Right renal pelvis (tissue), 4 donors: ENCODE measurements around the gene ARHGEF35. TPM values are rescaled to one million over a fixed set of nuclear protein-coding genes. Genes with fewer than 3 reads are reported as not detected.
A peak's percentile ranks its signal among the peaks of the same experiment; 100 is the strongest.
"Not testable (repeated sequence)": the region's sequence is repeated elsewhere in the genome, so short reads cannot be mapped to it uniquely, and the experiment has no call there.

ENCODE experiments used
- DNase-seq, 4 donors: peaks; one replicate each; pipeline ENCODE4 v3.0.0-alpha.2; 2013; ENCODE audit warnings: low read depth in 4 of 4, low spot score in 3 of 4, missing footprints in 1 of 4
- polyA plus RNA-seq, 4 donors: library from polyadenylated mRNA; unstranded; fragments of 120-200 nt; gene quantifications; one replicate each; pipeline ENCODE4 v1.2.1, GENCODE V29; 2013; ENCODE audit not compliant: insufficient read length in 4 of 4

Gene ARHGEF35
- polyA plus RNA-seq, 4 donors, result 20.5 to 24.6 (median 23.9) TPM

DNA sequence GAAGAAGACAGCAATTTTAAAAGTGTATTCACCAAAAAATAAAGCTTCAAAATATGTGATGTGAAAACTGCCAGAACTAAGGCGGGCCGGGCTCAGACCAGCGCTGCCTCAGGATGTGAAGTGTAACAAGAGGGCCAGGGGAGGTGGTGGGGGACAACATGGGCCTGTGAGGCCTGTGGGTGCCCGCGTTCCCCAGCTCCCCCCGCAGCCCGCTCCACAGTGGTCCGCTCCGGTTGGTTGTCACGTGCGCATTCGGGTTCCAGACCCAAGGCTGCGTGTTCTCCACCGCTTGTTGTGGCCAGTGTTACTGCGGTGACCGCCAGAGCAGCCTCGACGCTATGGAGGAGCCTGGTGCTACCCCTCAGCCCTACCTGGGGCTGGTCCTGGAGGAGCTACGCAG, 12.5 kb downstream of the ARHGEF35 start, which contains the start of gene CTAGE4:
TSS of gene CTAGE4 (plus strand) at position 301 of the 400 bp plus-strand sequence. CDS start at position 339, 38 bp downstream.
- not testable (repeated sequence) for DNase-seq

DNA sequence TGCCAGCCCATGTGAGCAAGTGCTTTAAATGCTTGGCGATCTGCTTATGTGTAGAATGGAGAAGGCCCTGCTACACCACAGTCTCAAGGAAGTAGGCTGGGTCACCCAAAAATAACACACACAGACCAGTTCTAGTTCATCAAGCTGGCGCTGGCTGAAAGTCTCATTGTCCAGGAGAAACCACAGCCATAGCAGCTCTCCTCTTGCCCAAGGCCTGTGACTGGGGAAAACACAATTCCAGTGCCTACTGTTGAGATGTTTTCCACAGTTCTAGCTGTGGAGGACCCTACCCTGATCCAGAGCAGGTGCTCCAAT, 16.5 kb downstream of the ARHGEF35 start:
- not testable (repeated sequence) for DNase-seq

DNA sequence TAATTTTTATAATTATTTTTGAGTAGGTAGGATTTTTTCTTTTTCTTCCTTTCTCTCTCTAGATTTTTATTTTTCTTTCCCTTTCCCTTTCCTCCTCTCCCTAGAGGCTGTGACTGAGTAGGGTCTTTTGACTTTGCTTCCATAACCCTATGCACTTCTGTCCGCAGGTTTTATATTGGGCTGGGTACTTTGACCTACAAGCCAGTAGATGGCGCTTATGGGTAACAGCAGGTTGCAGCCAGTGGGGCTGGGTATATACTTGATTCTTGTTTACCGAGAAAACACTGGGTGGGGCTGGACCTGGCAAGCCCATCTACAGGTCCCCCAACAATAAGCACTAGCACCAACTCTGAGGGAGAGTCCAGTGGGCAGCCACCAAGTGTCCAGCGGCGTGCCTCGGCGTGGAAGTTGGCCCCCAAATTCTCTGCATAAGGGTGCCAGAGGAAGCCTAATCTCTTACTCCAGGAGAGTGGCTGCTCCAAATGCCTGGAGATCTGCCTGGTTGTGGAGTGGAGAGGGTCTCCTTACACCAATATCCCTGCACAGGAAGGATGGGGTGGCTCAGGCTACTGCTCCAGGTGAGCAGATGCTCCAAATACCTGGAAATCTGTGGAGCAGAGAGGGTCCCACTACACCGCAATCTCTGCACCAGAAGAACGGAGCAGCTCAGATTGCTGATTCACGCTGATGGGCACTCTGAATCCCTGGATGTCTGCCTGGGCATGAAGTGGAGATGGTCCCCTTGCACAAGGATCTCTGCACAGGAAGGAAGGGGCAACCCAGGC, 17.1 kb downstream of the ARHGEF35 start:
- DNase-seq, result peak in 2 of 4 donors; percentile 3 to 4

DNA sequence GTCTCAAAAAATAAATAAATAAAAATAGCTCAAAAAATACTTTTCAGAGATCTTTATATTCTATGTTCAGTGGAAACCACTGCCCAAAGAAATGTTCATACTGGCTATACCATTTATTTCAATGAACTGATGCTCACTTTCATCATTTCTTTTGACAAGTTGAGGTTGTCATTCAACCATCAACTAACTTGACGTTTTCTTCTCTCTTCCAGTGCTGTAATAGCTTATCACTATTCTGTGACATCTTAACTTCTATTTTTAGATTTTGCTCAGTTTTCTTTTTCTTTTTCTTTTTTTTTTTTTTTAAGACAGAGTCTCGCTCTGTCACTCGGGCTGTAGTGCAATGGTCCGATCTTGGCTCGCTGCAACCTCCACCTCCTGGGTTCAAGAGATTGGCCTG, 21.0 kb downstream of the ARHGEF35 start:
- no peak for DNase-seq

DNA sequence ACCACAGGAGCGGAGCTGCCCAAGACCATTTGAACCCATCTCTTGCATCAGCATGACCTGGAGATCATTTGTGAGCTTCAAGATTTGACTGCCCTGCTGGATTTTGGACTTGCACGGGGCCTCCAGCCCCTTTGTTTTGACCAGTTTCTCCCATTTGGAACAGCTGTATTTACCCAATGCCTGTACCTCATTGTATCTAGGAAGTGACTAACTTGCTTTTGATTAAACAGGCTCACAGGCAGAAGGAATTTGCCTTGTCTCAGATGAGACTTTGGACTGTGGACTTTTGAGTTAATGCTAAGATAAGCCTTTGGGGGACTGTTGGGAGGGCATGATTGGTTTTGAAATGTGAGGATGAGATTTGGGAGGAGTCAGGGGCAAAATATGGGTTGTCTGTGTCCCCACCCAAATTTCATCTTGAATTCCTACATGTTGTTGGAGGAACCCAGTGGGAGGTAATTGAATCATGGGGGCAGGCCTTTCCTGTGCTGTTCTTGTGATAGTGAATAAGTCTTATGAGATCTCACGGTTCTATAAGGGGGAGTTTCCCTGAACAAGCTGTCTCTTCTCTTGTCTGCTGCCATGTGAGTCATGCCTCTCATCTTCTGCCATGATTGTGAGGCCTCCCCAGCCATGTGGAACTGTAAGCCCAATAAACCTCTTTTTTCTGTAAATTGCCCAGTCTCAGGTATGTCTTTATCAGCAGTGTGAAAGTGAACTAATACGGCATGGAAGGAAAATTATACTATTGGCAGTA, 23.9 kb downstream of the ARHGEF35 start:
- DNase-seq, result not testable (repeated sequence)

DNA sequence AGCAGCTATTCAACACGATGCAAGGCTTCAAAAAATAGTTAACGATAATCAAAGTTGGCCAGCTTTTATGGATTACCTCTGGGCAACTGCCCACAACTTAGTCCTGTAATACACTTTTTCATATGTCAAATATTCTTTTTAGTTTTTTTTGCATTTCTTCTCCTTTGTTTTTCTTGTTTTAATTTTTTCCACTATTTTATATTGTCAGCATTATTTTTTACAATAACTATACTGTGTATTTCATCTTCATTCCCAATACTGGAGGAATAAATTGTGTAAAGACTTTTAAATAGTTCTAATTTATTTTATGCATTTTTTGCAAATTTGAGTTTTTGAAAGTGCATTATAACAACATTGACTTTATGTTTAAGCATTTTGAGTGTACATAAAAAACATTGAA, 30.8 kb downstream of the ARHGEF35 start:
- DNase-seq, result no peak

DNA sequence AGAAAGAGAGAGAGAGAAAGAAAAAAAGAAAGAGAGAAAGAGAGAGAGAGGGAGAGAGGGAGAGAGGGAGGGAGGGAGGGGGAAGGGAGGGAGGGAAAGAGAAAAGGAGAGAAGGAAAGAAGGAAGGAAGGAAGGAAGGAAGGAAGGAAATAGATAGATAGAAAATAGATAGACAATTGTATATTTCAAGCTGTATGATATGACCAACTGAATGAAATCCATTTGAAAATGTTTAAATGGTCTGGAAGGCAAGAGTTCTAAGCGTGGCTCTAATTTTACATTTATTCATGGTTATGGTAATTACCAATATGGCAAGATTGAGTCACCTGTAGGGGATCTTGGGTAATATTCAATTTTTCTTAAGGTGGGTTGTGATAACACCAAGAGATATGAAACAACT, 36.8 kb downstream of the ARHGEF35 start:
- DNase-seq, result no peak

DNA sequence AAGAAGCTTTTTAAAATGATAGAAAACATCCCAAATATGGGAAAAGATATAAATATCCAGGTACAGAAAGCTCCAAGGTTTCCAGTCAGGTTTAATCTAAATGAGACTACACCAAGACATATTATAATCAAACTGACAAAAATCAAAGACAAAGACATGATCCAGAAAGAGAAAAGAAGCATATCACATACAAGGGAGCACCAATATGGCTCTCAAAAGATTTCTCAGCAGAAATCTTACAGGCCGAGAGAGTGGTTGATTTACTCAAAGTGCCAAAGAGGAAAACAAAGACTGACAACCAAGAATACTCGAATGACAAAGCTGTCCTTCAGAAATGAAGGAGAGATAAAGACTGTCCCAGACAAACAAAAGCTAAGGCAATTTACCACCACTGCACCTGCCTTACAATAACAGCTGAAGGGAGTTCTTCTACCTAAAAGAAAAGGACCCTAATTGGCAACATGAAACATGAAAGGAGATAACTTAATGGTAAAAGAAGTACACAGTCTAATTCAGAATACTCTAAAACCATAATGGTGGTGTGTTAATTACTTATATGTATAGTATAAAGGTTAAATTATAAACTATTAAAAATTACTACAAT, 47.3 kb downstream of the ARHGEF35 start:
- DNase-seq, result no peak

DNA sequence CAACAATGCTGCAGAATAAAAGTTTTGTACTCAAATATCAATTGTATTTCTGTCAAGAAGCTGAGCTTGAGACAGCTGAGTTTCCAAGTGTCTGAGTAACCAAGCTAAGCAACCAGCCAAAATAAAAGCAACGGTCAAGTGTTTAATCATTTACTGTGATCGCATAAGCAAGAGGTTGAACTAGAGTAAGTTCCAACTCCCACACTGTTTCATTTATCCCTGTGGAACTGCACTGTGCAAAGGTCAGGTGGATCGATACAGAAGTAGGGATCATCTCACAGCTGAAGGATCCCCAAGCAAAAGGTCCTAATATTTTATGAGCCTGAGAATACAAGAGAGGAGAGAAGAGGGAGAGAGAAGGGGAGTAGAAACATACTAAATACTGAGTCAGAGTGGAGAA, 51.2 kb downstream of the ARHGEF35 start:
- DNase-seq, result no peak

DNA sequence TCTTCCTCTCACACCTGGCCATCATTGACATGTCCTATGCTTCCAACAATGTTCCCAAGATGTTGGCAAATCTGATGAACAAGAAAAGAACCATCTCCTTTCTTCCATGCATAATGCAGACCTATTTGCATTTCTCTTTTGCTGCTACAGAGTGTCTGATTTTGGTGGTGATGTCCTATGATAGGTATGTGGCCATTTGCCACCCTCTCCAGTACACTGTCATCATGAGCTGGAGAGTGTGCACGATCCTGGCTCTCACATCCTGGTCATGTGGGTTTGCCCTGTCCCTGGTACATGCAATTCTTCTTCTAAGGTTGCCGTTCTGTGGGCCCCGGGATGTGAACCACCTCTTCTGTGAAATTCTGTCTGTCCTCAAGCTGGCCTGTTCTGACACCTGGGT, 53.4 kb downstream of the ARHGEF35 start:
- DNase-seq, result no peak

DNA sequence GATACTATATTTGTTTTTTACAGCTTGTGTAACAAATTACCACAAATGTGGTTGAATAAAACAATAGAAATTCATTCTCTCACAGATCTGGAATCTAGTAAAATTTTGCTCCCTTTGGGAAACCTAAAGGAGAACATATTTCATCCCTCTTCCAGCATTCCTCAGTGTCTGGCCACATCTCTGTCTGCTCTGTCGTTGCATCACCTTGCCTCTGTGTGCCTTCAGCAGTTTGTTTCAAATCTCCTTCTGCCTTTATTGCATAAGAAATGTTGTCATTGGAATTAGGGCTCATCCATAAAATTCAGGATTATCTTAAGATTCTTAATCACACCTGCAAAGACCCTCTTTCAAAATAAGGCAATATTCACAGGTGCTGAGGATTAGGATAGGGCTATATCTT, 58.1 kb downstream of the ARHGEF35 start:
- DNase-seq, result no peak

Other genes with a start within 250 kb of the ARHGEF35 start
- under 1 TPM in 1 of 4 donors, not detected in 3; 0.06 TPM for gene OR2F1, start 241.0 kb downstream of the ARHGEF35 start, polyA plus RNA-seq
- not detected for gene OR6B1, start 195.5 kb downstream of the ARHGEF35 start, polyA plus RNA-seq
- gene OR2A5, start 146.9 kb downstream of the ARHGEF35 start, polyA plus RNA-seq, result under 1 TPM in 3 of 4 donors, not detected in 1; 0.07 to 0.17 (median 0.10) TPM
- not detected for gene OR2A25, start 126.0 kb downstream of the ARHGEF35 start, polyA plus RNA-seq
- gene OR2A12, start 109.6 kb downstream of the ARHGEF35 start, polyA plus RNA-seq, result under 1 TPM in 1 of 4 donors, not detected in 3; 0.03 TPM
- gene OR2A2, start 86.2 kb downstream of the ARHGEF35 start, polyA plus RNA-seq, result not detected
- gene OR2A14, start 72.7 kb downstream of the ARHGEF35 start, polyA plus RNA-seq, result not detected
- 10 to 100 TPM in 1 of 4 donors, 1 to 10 TPM in 3; 3.6 to 12.6 (median 6.8) TPM for gene CTAGE4, start 12.4 kb downstream of the ARHGEF35 start, polyA plus RNA-seq
- 1 to 10 TPM; 1.1 to 2.1 (median 1.4) TPM for gene OR2A42, start 43.8 kb upstream of the ARHGEF35 start, polyA plus RNA-seq
- gene OR2A7, start 69.0 kb upstream of the ARHGEF35 start, polyA plus RNA-seq, result 10 to 100 TPM in 2 of 4 donors, 1 to 10 TPM in 2; 7.8 to 15.2 (median 10.0) TPM
- 1 to 10 TPM; 5.2 to 7.2 (median 6.4) TPM for gene CTAGE8, start 73.5 kb upstream of the ARHGEF35 start, polyA plus RNA-seq
- 1 to 10 TPM in 1 of 4 donors, under 1 TPM in 2, not detected in 1; 0.27 to 1.1 (median 0.79) TPM for gene OR2A1, start 116.6 kb upstream of the ARHGEF35 start, polyA plus RNA-seq
- 10 to 100 TPM; 19.3 to 36.9 (median 20.4) TPM for gene ARHGEF5, start 159.6 kb upstream of the ARHGEF35 start, polyA plus RNA-seq
- not detected for gene NOBOX, start 207.9 kb upstream of the ARHGEF35 start, polyA plus RNA-seq